Liver (tissue), 9 donors: ENCODE measurements around the gene RNF220. TPM values are rescaled to one million over a fixed set of nuclear protein-coding genes. Genes with fewer than 3 reads are reported as not detected.

Experiments used
- DNase-seq: peaks from one replicate; pipeline ENCODE4 v3.0.0-alpha.2; 2017; ENCODE audit warnings: low spot score
- H3K27ac ChIP-seq, 2 donors: one replicate each; pipeline ENCODE4 v1.7.0; 2013; ENCODE audit warnings: inconsistent platforms in 2 of 2, low read length in 2 of 2, control low read depth in 1 of 2, low read depth in 1 of 2, mild to moderate bottlenecking in 1 of 2
- H3K27me3 ChIP-seq, 4 donors: one replicate each; pipeline versions ENCODE4 v1.6.1 to v1.7.0; 2013; ENCODE audit warnings: low read length in 3 of 4, inconsistent platforms in 1 of 4, mild to moderate bottlenecking in 1 of 4, moderate library complexity in 1 of 4; ENCODE audit not compliant: control insufficient read depth in 4 of 4, insufficient read depth in 4 of 4
- H3K36me3 ChIP-seq, 4 donors: one replicate each; pipeline versions ENCODE4 v1.6.1 to v1.7.0; 2013; ENCODE audit warnings: low read length in 3 of 4, mild to moderate bottlenecking in 3 of 4, low read depth in 1 of 4, moderate library complexity in 1 of 4; ENCODE audit not compliant: control insufficient read depth in 4 of 4, insufficient read depth in 3 of 4
- H3K4me1 ChIP-seq, 4 donors: one replicate each; pipeline versions ENCODE4 v1.6.1 to v1.7.0; 2013; ENCODE audit warnings: low read length in 3 of 4, mild to moderate bottlenecking in 3 of 4, moderate library complexity in 1 of 4; ENCODE audit not compliant: control insufficient read depth in 4 of 4, insufficient read depth in 4 of 4
- H3K4me3 ChIP-seq, 3 donors: one replicate each; pipeline versions ENCODE4 v1.6.1 to v1.7.0; 2013; ENCODE audit warnings: low read length in 3 of 3, control low read depth in 1 of 3, low read depth in 1 of 3, mild to moderate bottlenecking in 1 of 3
- H3K9ac ChIP-seq, 2 donors: one replicate each; pipeline ENCODE4 v1.7.0; 2013; ENCODE audit warnings: low read length in 2 of 2, mild to moderate bottlenecking in 2 of 2, moderate library complexity in 2 of 2, control low read depth in 1 of 2, low read depth in 1 of 2
- H3K9me3 ChIP-seq, 4 donors: one replicate each; pipeline versions ENCODE4 v1.6.1 to v1.7.0; 2013; ENCODE audit warnings: low read length in 3 of 4; ENCODE audit not compliant: control insufficient read depth in 4 of 4
- EGR1 ChIP-seq, 2 donors: IDR thresholded peaks; 2 replicates each; pipeline ENCODE4 v1.6.1; 2016 to 2018; ENCODE audit warnings: antibody characterized with exemption in 2 of 2, low read depth in 2 of 2
- FOXA1 ChIP-seq: IDR thresholded peaks from 2 replicates; pipeline ENCODE4 v1.6.1; 2016; ENCODE audit warnings: antibody characterized with exemption
- FOXA2 ChIP-seq: IDR thresholded peaks from 2 replicates; pipeline ENCODE4 v1.6.1; 2016; ENCODE audit warnings: antibody characterized with exemption
- GABPA ChIP-seq, 2 donors: IDR thresholded peaks in 1 of 2; conservative IDR thresholded peaks in 1 of 2; 2 replicates each; pipeline ENCODE4 v1.6.1; 2016; ENCODE audit warnings: antibody characterized with exemption in 2 of 2, mild to moderate bottlenecking in 1 of 2, moderate library complexity in 1 of 2
- HNF4A ChIP-seq, 2 donors: conservative IDR thresholded peaks; 2 replicates each; pipeline ENCODE4 v1.6.1; 2016; ENCODE audit warnings: antibody characterized with exemption in 2 of 2, mild to moderate bottlenecking in 2 of 2
- HNF4G ChIP-seq: IDR thresholded peaks from 2 replicates; pipeline ENCODE4 v1.6.1; 2016; ENCODE audit warnings: antibody characterized with exemption
- JUND ChIP-seq, 2 donors: IDR thresholded peaks; 2 replicates each; pipeline ENCODE4 v1.6.1; 2016; ENCODE audit warnings: antibody characterized with exemption in 2 of 2
- NR2F2 ChIP-seq: IDR thresholded peaks from 2 replicates; pipeline ENCODE4 v1.6.1; 2016; ENCODE audit warnings: antibody characterized with exemption
- RAD21 ChIP-seq, 2 donors: IDR thresholded peaks; 2 replicates each; pipeline ENCODE4 v1.6.1; 2016; ENCODE audit warnings: antibody characterized with exemption in 2 of 2, mild to moderate bottlenecking in 2 of 2
- RXRA ChIP-seq, 2 donors: IDR thresholded peaks; 2 replicates each; pipeline ENCODE4 v1.6.1; 2017 to 2018; ENCODE audit warnings: antibody characterized with exemption in 2 of 2, mild to moderate bottlenecking in 1 of 2
- SP1 ChIP-seq: IDR thresholded peaks from 2 replicates; pipeline ENCODE4 v1.6.1; 2018; ENCODE audit warnings: antibody characterized with exemption, mild to moderate bottlenecking
- TAF1 ChIP-seq: conservative IDR thresholded peaks from 2 replicates; pipeline ENCODE4 v1.6.1; 2016; ENCODE audit warnings: antibody characterized with exemption, mild to moderate bottlenecking
- YY1 ChIP-seq: IDR thresholded peaks from 2 replicates; pipeline ENCODE4 v1.6.1; 2016; ENCODE audit warnings: antibody characterized with exemption, mild to moderate bottlenecking
- WGBS: extraction: QIAGEN DNeasy Blood & Tissue Kit; methylation state at CpG from one replicate; pipeline ENCODE4 v1.1.7; 2013; 5-methylcytosine and 5-hydroxymethylcytosine counted together
- polyA plus RNA-seq, 2 donors: library from polyadenylated mRNA; stranded (reverse) in 1 of 2; unstranded in 1 of 2; fragments of 200-250 nt in 1 of 2; fragments of >200 nt in 1 of 2; fragmentation: Nextera tagmentation in 1 of 2; extraction: Ambion mirVana in 1 of 2; gene quantifications; one replicate each; pipeline versions ENCODE4 v1.2.1 to v1.2.3, GENCODE V29; 2013 to 2015
- total RNA-seq, 2 donors: library from RNA; depleted of rRNA; stranded (reverse); fragments of >200 nt; gene quantifications; one replicate each; pipeline ENCODE4 v1.2.3, GENCODE V29; 2014
- TF ChIP-seq, protein P1 (sequence below): IDR thresholded peaks from 2 replicates; pipeline ENCODE4 v1.6.1; 2016; ENCODE audit warnings: antibody characterized with exemption
- TF ChIP-seq, protein P2 (sequence below): fragments of 150-350 bp; IDR thresholded peaks from 2 replicates; pipeline ENCODE4 v1.5.1; 2017; ENCODE audit warnings: improper control_type of control experiment, low read depth, low read length; ENCODE audit not compliant: missing input control
- TF ChIP-seq, protein P3 (sequence below): IDR thresholded peaks from 2 replicates; pipeline ENCODE4 v1.6.1; 2016; ENCODE audit warnings: antibody characterized with exemption
- TF ChIP-seq, protein P4 (sequence below): IDR thresholded peaks from 2 replicates; pipeline ENCODE4 v1.6.1; 2016; ENCODE audit warnings: antibody characterized with exemption
- TF ChIP-seq, protein P5 (sequence below): IDR thresholded peaks from 2 replicates; pipeline ENCODE4 v1.6.1; 2016; ENCODE audit warnings: antibody characterized with exemption, mild to moderate bottlenecking
- donor health status: healthy.
- donor health status: healthy.
- donor health status: healthy.
- donor health status: healthy.
- donor health status: healthy.

RNF220 gene
- total and polyA plus RNA-seq, 4 donors = 18.2 to 35.8 (median 26.1) TPM

DNA sequence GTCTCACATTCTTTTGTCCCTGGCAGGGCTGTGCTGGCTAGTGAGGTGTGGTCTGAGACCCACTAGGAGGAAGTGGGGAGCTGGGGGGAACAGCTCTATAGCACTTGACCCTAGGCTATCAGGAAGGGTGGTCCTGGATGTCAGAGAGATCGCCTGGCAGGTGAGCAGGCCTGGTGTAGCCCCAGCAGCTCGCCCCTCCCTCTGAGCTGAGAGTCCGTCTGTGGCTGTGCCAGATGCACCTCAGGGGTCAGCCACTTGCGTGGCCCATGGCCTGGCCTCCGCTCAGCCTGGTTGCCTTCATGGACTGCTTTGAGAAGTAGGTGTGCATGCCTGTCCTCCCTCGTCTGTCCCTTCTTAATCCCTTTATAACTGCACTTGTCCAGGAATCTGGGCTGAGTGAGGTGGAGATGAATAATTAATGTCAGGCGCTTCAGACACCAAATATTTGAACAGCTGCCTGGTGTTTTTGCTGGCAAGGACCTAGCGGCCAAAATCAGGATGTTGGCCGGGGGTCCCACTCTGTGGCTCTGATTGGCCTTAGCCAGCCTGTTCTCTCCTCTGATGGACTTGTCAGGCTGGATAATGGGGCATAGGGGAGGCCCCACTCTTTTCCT is 238.8 kb downstream of the RNF220 start:
- H3K36me3 ChIP-seq = peaks cover 7 to 55% (median 20%) of the 10 kb centered on the region in 4 donors
- no peak overlapping the region for H3K9ac ChIP-seq
- WGBS = 58% methylated on average over 9 of the region's 9 CpGs
- peaks cover 7 to 51% (median 32%) of the 10 kb centered on the region in 4 donors for H3K4me1 ChIP-seq
- H3K9me3 ChIP-seq = no peaks in the 10 kb centered on the region
- H3K27ac ChIP-seq = peak overlapping the region in 1 of 2 donors; percentile 33
- H3K4me3 ChIP-seq = no peak overlapping the region
- H3K27me3 ChIP-seq = no peaks in the 10 kb centered on the region
- TF ChIP-seq TAF1 (no peak), HNF4A (conservative IDR thresholded peaks at IDR 0.05) (peak in 1 of 2 donors; percentile 18)
- no peak for DNase-seq

DNA sequence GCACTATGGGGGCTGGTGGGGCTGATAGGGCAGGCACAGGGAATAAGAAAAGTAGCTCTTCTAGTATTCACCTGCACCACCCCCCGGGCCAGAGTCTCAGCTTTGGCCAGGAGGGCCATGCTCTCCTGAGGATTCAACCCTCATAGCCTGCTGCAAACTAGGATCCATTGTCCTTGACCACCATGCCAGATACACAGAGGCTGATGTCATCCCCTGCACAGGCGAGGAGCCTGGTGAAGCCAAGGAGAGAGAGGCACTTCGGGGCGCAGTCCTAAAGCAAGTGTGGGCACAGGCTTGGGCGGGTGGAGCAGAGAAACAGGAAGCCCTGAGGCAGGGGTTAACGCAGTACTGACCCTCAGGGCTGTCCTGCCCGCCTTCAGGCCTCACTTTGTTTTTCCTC is 239.8 kb downstream of the RNF220 start:
- no peak overlapping the region for H3K9ac ChIP-seq
- peaks cover 7 to 58% (median 16%) of the 10 kb centered on the region in 4 donors for H3K36me3 ChIP-seq
- no peaks in the 10 kb centered on the region for H3K9me3 ChIP-seq
- H3K4me3 ChIP-seq = no peak overlapping the region
- no peak for DNase-seq
- H3K27me3 ChIP-seq = no peaks in the 10 kb centered on the region
- H3K4me1 ChIP-seq = peaks cover 7 to 51% (median 32%) of the 10 kb centered on the region in 4 donors
- TF ChIP-seq JUND (IDR thresholded peaks at IDR 0.05) (no peak), RXRA (IDR thresholded peaks at IDR 0.05) (no peak), FOXA2 (no peak), YY1 (no peak), FOXA1 (no peak)
- H3K27ac ChIP-seq = peak overlapping the region; percentile 76 to 77
- WGBS = 92% methylated on average over 7 of the region's 7 CpGs

DNA sequence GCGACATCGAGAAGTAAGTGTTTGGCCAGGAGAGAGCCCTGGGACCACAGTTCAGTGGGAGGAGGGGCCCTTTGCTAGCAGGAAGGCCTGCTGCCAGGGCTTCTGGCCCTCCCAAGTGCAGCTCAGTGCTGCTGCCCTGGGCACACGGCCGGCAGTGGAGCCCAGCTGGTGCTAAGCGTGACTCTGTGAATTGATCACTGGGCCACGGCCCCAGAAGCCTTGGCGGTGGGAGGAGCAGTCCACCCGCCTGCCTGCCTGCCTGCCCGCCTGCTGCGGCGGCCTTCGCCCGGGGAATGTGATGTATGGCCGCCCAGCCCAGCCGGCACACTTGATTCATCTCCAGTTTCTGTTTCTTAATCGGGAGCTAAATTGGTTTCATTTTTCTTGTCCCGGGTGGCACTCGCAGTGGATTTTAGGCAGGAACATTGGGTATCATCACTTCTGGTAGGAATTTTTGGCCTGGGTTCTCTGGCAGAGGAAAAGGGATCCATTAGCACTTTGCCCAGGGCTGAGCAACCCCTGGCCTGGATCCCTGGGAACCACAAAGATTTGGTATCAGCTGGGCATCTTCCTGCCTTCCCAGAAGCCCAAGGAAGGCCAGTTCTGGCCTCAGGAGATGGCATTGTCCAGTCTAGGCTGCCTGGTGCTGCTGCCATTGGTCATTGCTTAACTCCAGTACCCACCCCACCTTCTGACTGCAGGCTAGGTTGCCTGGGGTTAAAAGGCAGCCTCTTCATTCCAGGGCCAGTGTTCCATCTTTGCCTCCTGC is 240.6 kb downstream of the RNF220 start:
- Histone ChIP-seq H3K4me1 (peaks cover 7 to 59% (median 32%) of the 10 kb centered on the region in 4 donors), H3K27me3 (no peaks in the 10 kb centered on the region), H3K4me3 (no peak overlapping the region), H3K36me3 (peaks cover 7 to 55% (median 18%) of the 10 kb centered on the region in 4 donors), H3K9me3 (no peaks in the 10 kb centered on the region), H3K27ac (peak overlapping the region; percentile 76 to 77), H3K9ac (no peak overlapping the region)
- TF ChIP-seq HNF4G = no peak
- TF ChIP-seq, protein P1, sequence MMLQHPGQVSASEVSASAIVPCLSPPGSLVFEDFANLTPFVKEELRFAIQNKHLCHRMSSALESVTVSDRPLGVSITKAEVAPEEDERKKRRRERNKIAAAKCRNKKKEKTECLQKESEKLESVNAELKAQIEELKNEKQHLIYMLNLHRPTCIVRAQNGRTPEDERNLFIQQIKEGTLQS = no peak
- TF ChIP-seq, protein P2, sequence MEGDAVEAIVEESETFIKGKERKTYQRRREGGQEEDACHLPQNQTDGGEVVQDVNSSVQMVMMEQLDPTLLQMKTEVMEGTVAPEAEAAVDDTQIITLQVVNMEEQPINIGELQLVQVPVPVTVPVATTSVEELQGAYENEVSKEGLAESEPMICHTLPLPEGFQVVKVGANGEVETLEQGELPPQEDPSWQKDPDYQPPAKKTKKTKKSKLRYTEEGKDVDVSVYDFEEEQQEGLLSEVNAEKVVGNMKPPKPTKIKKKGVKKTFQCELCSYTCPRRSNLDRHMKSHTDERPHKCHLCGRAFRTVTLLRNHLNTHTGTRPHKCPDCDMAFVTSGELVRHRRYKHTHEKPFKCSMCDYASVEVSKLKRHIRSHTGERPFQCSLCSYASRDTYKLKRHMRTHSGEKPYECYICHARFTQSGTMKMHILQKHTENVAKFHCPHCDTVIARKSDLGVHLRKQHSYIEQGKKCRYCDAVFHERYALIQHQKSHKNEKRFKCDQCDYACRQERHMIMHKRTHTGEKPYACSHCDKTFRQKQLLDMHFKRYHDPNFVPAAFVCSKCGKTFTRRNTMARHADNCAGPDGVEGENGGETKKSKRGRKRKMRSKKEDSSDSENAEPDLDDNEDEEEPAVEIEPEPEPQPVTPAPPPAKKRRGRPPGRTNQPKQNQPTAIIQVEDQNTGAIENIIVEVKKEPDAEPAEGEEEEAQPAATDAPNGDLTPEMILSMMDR = no peak
- no peak for TF ChIP-seq GABPA (IDR thresholded peaks at IDR 0.05 in 1 of 2, conservative IDR thresholded peaks at IDR 0.05 in 1 of 2)
- peak in 1 of 2 donors; percentile 69 for TF ChIP-seq HNF4A (conservative IDR thresholded peaks at IDR 0.05)
- TF ChIP-seq EGR1 (IDR thresholded peaks at IDR 0.05; ENCODE audit: low read depth in 2 of 2) = no peak
- no peak for TF ChIP-seq NR2F2
- peak in 1 of 2 donors; percentile 17 for TF ChIP-seq JUND (IDR thresholded peaks at IDR 0.05)
- TF ChIP-seq, protein P3, sequence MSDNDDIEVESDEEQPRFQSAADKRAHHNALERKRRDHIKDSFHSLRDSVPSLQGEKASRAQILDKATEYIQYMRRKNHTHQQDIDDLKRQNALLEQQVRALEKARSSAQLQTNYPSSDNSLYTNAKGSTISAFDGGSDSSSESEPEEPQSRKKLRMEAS = no peak
- TF ChIP-seq FOXA2 = no peak
- TF ChIP-seq YY1 = peak; percentile 93
- no peak for TF ChIP-seq FOXA1
- TF ChIP-seq, protein P4, sequence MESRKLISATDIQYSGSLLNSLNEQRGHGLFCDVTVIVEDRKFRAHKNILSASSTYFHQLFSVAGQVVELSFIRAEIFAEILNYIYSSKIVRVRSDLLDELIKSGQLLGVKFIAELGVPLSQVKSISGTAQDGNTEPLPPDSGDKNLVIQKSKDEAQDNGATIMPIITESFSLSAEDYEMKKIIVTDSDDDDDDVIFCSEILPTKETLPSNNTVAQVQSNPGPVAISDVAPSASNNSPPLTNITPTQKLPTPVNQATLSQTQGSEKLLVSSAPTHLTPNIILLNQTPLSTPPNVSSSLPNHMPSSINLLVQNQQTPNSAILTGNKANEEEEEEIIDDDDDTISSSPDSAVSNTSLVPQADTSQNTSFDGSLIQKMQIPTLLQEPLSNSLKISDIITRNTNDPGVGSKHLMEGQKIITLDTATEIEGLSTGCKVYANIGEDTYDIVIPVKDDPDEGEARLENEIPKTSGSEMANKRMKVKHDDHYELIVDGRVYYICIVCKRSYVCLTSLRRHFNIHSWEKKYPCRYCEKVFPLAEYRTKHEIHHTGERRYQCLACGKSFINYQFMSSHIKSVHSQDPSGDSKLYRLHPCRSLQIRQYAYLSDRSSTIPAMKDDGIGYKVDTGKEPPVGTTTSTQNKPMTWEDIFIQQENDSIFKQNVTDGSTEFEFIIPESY = no peak
- no peak for TF ChIP-seq TAF1
- no peak for TF ChIP-seq SP1
- peak in 1 of 2 donors; percentile 52 for TF ChIP-seq RXRA (IDR thresholded peaks at IDR 0.05)
- no peak for TF ChIP-seq RAD21 (IDR thresholded peaks at IDR 0.05)
- TF ChIP-seq, protein P5, sequence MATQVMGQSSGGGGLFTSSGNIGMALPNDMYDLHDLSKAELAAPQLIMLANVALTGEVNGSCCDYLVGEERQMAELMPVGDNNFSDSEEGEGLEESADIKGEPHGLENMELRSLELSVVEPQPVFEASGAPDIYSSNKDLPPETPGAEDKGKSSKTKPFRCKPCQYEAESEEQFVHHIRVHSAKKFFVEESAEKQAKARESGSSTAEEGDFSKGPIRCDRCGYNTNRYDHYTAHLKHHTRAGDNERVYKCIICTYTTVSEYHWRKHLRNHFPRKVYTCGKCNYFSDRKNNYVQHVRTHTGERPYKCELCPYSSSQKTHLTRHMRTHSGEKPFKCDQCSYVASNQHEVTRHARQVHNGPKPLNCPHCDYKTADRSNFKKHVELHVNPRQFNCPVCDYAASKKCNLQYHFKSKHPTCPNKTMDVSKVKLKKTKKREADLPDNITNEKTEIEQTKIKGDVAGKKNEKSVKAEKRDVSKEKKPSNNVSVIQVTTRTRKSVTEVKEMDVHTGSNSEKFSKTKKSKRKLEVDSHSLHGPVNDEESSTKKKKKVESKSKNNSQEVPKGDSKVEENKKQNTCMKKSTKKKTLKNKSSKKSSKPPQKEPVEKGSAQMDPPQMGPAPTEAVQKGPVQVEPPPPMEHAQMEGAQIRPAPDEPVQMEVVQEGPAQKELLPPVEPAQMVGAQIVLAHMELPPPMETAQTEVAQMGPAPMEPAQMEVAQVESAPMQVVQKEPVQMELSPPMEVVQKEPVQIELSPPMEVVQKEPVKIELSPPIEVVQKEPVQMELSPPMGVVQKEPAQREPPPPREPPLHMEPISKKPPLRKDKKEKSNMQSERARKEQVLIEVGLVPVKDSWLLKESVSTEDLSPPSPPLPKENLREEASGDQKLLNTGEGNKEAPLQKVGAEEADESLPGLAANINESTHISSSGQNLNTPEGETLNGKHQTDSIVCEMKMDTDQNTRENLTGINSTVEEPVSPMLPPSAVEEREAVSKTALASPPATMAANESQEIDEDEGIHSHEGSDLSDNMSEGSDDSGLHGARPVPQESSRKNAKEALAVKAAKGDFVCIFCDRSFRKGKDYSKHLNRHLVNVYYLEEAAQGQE = peak; percentile 21
- WGBS = 39% methylated on average over 18 of the region's 18 CpGs
- no peak for DNase-seq
